Stimulated activated CD4-positive, alpha-beta T cell treated with anti-CD3 and anti-CD28 coated beads, Interleukin-15, amount 100 ng/mL, for 24 hours (primary cell): Measurements from ENCODE around the gene LGALS8.

Experiments used
- DNase-seq: peaks from one replicate; pipeline ENCODE4 v3.0.0-alpha.2; 2020

The LGALS8 gene

GRCh38 chr1:236509647-236510401, 14.0 kb upstream of the LGALS8 start:
- DNase-seq: no peak

DNA sequence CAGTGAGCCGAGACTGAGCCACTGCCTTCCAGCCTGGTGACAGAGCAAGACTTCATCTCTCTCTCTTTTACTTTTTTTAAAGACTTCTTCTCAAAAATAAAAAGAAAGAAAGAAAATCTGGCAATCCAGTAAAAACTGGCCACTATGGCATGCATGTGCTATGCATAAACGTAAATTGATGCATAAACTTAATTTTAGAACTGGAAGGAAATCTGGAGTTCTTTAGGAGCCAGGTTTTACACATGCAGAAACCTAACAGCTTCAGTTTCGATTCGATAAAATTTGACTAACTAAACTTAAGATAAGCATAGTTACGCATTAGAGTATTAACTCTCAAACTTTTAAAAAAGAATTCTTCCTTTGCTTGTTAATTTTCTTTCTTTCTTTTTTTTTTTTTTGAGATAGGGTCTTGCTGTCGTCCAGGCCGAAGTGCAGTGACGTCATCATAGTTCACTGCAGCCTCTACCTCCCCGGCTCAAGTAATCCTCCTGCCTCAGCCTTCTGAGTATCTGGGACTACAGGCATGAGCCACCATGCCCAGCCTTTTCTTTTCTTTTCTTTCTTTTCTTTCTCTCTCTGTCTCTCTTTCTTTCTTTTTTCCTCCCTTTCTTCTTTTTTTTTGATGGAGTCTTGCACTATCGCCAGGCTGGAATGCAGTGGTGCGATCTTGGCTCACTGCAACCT, 11.9 kb upstream of the LGALS8 start:
- no peak for DNase-seq

DNA sequence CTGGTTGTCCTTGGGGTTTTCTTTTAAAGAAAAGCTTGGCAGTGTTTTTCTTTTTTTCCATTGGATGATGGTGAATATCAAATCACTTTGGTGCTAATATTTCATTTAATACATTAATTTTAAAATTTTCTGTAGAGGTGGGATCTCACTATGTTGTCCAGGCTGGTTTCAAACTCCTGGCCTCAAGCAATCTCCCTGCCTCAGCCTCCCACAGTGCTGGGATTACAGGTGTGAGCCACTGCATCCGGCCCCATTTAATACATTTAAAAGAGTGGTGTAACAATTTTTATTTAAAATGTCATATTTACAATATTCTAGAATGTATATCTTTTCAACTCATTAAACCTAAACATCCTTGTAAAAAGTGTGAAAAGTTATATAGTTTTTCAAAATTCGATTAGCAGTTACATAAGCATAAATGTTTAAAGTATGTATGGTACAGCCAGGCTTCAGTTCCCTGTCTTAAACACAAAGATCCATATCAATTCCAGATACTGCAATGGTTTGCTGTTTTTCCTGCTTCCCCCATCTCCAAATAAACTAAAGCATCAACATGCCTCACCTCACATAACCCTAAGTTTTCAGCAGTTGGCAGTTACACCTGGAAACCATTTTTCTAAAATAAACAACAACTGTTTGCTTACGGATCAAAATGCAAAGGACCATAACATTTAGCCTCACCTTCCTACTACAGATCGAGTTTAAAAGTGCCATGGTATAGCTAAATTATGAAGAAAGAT, 8.9 kb upstream of the LGALS8 start:
- DNase-seq: no peak

DNA sequence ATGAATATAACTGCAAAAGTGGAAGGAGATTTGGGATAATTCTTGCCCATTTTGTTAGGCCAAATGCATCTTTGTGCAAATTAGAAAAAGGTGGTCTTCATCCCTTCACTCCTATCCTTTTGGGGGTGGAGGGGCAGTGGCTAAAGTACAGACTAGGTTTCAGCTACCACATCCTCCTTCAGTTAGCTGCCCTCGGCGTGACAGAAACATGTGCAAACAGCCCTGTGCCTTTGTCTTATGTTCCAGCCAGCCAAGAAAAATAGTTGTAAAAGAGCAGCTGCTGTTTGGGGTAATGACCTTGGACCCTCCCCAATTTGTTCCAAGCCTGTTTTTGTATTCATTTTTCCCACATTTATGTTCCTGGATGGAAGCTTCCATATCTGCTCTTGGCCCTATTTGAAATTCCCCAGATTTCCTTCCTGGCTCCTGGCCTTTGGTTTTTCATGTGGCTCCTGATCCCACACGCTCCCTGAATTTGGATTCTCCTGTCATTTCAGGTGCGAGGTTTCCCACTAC, 8.3 kb upstream of the LGALS8 start:
- DNase-seq: no peak

DNA sequence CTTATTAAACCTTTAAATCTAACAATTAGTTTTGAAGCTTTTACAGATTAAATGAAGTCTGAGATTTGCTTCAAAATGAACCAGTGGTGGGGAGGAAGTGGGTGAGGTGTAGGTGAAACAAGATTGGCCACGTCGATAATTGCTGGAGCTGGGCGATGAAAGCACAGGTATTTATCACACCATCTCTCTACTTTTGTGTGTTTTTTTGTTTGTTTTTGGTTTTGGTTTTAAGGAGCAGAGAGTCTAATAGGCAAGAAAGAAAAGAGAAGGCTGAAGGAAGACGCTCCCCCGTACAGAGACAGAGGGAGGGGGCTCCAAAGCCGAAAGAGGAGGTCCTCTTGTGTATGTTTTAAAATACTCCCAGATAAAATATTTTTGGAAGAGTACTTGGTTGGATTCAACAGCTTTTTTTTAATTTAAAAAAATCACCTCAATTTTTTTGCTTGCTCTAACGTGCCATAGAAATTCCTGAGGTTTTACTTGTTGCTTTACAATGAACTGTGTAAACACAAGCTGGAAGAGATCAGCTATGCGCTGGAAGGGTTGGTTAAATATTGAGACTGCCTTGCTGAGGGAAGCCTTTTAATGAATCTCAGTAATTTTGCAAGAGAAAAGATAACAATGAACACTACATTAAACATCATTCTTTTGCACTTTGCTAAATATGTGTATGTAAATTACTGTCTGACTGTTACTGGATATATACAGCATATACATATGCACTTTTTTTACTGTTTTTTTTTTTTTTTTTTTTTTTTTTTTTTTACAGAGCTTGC, 6.7 kb upstream of the LGALS8 start:
- peak; percentile 20 for DNase-seq

- DNase-seq: no peak
These were observed 5.5 kb upstream of the LGALS8 start for GRCh38 chr1:236518322-236518721.

- DNase-seq: no peak
These were observed 3.3 kb upstream of the LGALS8 start for GRCh38 chr1:236520445-236521005.

DNA sequence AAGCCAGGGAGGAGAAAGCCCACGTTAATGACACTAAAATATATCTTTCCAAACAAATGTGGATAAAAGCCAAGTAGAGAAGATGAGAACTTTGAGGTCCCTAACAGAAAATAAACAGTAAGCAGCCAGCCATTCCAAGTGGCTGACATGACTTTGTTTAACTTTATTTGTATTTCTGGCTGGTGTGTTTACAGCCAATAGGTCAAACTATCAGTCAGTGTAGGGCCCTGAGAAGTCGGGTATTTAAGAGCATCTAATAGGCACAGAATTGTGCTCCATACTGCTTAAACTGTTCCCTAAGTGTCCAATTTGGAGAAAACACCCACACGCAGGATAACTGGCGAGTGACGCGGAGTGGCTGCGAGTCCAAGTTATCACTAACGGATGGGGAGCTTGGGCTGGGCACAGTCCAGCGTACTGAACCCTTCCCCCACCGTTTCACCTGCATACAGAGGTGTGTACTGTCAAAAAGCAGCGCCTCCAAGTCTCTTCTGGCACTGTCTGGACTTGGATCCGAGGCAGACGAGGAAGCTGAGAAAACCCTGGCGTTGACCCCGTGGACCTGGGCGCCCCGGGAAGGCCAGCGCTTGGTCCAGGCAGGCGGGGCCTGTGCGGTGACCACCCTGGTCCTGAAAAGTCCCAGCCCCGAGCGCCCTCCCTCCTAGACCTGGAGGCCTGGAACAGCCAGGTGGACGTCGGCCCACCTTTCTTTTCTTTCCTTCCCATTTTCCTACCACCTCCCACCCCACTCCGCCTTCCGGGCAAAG, 662 bp upstream of the LGALS8 start:
- no peak for DNase-seq

DNA sequence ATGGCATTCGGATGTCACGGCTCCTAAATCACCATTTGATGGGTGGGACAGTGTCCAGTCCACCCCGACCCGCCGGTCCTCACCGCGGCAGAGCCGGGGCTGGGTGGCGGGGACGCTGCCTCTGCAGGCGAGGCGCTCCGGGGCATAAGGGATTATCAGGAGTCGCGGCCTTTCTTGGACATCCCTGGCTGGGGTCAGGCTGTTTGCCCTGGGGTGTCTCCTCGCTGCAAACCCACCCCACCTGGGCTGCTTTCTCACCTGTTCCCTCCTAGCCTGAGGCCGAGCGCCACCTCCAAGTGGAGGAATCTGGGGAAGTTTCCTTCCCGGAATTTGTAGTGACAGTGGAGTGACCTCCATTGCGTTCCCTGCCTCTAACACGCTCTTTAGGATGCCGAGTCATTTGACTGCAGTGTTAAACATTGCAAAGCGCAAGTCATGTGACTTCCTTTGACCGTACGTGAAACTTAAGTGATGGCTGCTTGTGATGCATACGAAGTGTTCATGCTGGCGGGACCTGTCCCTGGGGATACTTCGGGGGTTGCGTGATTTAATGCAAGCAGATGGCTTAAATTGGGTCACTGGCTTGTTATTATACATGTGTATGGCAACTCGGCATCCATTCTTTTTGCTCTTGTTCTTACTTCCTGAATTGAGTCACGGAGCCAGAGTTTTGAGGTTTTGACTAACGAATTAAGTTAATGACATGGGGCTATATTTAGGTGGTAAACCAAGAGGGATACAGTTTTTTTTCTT, 536 bp downstream of the LGALS8 start:
- peak; percentile 57 for DNase-seq

DNA sequence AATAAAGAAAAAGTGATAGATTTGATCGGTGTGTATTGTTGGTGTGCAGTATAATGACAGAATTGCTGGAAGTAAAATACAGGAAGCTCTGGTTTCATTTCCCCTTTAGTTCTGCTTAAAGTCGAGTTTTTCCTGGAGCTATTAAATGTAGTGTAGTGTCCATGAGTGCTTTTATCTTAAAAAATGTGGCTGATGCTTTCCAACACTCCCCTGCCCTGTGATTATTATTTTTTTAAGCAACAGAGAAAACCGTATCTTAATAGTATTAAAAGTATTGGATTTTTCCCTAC, 1.1 kb downstream of the LGALS8 start:
- DNase-seq: no peak

GRCh38 chr1:236526079-236526478, 2.3 kb downstream of the LGALS8 start:
- no peak for DNase-seq

GRCh38 chr1:236530286-236530685, 6.5 kb downstream of the LGALS8 start:
- no peak for DNase-seq

GRCh38 chr1:236530959-236531358, 7.2 kb downstream of the LGALS8 start:
- no peak for DNase-seq

DNA sequence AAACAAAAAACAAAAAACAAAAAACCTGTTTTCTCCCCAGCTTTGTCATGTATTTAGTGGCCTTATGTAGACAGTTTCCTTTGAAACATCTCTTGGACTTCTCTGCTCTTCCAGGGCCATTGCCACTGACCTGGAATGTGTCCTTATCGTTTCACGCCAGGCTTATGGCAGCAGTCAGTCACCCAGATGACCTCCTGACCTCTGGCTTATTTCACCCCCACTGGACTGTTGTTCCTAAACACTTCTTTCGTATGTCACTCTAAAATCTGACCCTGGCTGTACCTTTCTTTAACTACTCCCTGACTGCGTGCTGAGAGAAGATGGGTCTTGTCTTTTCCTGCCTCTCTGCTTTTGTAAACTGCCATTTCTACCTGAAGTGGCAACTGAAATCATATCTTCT, 9.1 kb downstream of the LGALS8 start:
- no peak for DNase-seq

- DNase-seq: peak; percentile 64
These were observed 10.4 kb downstream of the LGALS8 start for GRCh38 chr1:236534151-236534651.

DNA sequence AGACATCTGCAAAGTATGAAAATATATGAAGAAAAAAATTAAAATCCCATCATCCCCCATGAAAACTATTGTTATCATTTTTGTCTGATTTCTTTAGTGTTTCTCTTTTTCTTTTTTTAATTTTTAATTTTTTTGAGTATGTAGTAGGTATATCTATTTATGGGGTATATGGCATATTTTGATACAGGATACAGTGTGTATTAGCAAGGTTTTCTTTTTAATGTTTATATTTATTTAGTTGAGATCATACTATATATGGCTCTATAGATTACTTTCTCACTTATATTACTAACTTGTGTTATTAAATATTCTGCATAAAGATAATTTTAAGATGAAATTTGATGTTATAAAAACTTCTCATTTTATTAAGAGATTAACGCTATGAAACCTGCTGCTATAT, 11.4 kb downstream of the LGALS8 start:
- DNase-seq: no peak

DNA sequence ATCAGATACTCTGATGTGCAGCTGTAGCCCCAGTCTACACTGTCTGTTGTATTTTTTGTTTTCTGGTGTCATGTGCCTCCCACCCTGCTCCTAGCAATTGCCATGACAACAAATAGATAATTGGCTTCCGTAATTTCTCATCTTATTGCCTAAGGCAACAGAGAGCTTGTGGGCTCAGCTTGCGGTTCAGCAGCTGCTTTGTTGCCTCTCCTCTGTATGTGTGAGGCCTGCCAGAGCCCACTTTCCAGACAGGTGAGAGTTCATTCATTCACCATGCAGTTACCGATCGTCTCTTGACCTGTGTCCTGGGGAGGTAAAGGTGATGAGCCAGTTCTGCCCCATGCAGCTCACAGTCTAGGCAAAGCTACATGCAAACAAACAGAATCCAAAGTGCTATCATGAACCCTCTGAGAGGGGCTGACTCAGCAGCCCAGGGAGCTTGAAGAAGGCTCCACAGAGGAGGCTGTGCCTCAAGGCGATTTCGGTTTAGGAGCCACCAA, 11.9 kb downstream of the LGALS8 start:
- no peak for DNase-seq

DNA sequence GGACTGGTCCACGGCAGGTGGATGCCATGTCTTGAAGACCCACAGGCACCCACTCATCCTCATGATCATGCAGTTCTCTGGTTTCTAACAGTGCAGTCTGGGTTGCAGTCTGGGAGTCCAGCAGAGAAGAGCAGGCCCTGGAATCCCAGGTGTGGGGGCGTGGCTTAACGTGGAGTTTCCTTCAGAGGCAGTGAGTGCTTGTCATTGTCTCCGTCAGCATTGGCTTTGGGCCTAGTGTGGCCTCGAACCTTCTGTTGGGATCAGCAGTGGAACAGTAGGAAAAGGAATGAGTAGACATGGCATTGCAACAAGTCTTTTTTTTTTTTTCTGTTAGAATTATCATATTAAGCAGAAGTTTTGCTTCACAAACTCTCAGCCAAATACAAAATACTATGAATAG, 12.8 kb downstream of the LGALS8 start:
- DNase-seq: no peak

- DNase-seq: no peak
These were observed 17.2 kb downstream of the LGALS8 start for GRCh38 chr1:236540813-236541465.

GRCh38 chr1:236541710-236542109, 17.9 kb downstream of the LGALS8 start:
- DNase-seq: no peak
